Measurements from ENCODE around the gene NUP133. TPM values are rescaled to one million over a fixed set of nuclear protein-coding genes. Genes with fewer than 3 reads are reported as not detected.

NUP133 gene
- polyA plus RNA-seq, 1 experiment: 20.8 TPM

DNA sequence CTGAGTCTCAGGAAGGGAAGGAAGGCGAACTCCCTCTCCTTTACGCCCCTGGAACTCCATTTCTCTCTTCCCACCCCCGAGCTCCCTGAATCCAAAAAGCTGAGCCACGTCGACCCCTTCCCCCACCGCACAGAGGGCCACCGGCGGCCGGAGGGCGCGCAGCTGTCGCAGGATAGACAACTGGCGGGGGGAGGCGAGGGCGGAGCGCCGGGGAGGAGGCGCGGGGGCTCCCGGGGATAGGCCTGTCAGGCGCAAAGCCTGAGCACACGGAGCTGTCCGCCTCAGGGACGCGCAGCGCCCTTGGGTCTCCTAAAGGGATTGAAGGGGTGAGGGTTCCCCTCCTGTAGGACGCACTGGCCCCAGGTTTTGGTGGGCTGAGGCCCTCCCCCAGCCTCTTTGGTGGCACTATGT is 73.5 kb downstream of the NUP133 start:
- ChIA-PET POLR2A (interaction anchor here (0.6 kb wide), 1 partner anchor 27 kb away, joined by 24 read pairs; no protein-coding TSS in a partner anchor), CTCF (interaction anchor here (0.6 kb wide), 1 partner anchor 57 kb away, joined by 3 read pairs; no protein-coding TSS in a partner anchor)
- Histone ChIP-seq H3K4me3 (ENCODE audit: low read depth, low read length) (no peak overlapping the region), H3K27me3 (ENCODE audit: control insufficient read depth, insufficient read depth, low read length) (peaks cover 49% of the 10 kb centered on the region), H3K36me3 (ENCODE audit: control insufficient read depth, insufficient read depth, low read length) (no peaks in the 10 kb centered on the region)
- TF ChIP-seq, protein P1, sequence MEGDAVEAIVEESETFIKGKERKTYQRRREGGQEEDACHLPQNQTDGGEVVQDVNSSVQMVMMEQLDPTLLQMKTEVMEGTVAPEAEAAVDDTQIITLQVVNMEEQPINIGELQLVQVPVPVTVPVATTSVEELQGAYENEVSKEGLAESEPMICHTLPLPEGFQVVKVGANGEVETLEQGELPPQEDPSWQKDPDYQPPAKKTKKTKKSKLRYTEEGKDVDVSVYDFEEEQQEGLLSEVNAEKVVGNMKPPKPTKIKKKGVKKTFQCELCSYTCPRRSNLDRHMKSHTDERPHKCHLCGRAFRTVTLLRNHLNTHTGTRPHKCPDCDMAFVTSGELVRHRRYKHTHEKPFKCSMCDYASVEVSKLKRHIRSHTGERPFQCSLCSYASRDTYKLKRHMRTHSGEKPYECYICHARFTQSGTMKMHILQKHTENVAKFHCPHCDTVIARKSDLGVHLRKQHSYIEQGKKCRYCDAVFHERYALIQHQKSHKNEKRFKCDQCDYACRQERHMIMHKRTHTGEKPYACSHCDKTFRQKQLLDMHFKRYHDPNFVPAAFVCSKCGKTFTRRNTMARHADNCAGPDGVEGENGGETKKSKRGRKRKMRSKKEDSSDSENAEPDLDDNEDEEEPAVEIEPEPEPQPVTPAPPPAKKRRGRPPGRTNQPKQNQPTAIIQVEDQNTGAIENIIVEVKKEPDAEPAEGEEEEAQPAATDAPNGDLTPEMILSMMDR (IDR thresholded peaks at IDR 0.05; ENCODE audit: insufficient read depth, low read depth, low read length): no peak
- no peak for DNase-seq (ENCODE audit: low read depth)

GRCh38 chr1:229434005-229434640 is 74.0 kb downstream of the NUP133 start, which contains the start of gene ACTA1:
Gene ACTA1 (minus strand): TSS chr1:229434094. CDS start chr1:229433115, 979 bp downstream.
- Histone ChIP-seq H3K4me3 (ENCODE audit: low read depth, low read length) (no peak within 1 kb of the TSS), H3K27me3 (ENCODE audit: control insufficient read depth, insufficient read depth, low read length) (peaks cover 49% of the 10 kb centered on the region), H3K36me3 (ENCODE audit: control insufficient read depth, insufficient read depth, low read length) (no peaks in the 10 kb centered on the region)
- ChIA-PET POLR2A (no interaction called here), CTCF (interaction anchor here (0.6 kb wide), 1 partner anchor 10 kb away, joined by 3 read pairs; no protein-coding TSS in a partner anchor)
- TF ChIP-seq, protein P1 (IDR thresholded peaks at IDR 0.05; ENCODE audit: insufficient read depth, low read depth, low read length): no peak
- DNase-seq (ENCODE audit: low read depth): no peak

GRCh38 chr1:229433364-229434004 is 74.7 kb downstream of the NUP133 start:
- TF ChIP-seq, protein P1 (IDR thresholded peaks at IDR 0.05; ENCODE audit: insufficient read depth, low read depth, low read length): no peak
- peaks cover 49% of the 10 kb centered on the region for H3K27me3 ChIP-seq (ENCODE audit: control insufficient read depth, insufficient read depth, low read length)
- ChIA-PET POLR2A (no interaction called here), CTCF (interaction anchor here (0.6 to 0.9 kb wide), 2 partner anchors 11 to 19 kb away, joined by 3 read pairs; no protein-coding TSS in a partner anchor)
- H3K36me3 ChIP-seq (ENCODE audit: control insufficient read depth, insufficient read depth, low read length): no peaks in the 10 kb centered on the region
- no peak overlapping the region for H3K4me3 ChIP-seq (ENCODE audit: low read depth, low read length)
- no peak for DNase-seq (ENCODE audit: low read depth)

DNA sequence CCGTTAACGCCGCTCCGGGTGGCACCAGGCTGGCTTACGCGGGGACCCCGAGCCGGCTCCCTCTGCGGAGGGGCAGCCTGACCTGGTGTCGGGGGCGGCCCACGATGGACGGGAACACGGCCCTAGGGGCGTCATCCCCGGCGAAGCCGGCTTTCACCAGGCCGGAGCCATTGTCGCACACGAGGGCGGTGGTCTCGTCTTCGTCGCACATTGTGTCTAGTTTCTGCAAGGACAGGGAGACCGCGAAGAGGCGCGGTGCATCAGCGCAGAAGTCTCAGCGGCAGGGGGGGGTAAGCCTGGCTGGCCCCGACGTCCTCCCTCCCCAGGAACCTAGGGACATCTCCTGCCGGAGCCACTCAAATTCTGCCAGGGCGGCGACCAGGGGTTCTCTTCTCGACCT is 75.2 kb downstream of the NUP133 start:
- Histone ChIP-seq H3K27me3 (ENCODE audit: control insufficient read depth, insufficient read depth, low read length) (peaks cover 49% of the 10 kb centered on the region), H3K36me3 (ENCODE audit: control insufficient read depth, insufficient read depth, low read length) (no peaks in the 10 kb centered on the region), H3K4me3 (ENCODE audit: low read depth, low read length) (no peak overlapping the region)
- ChIA-PET CTCF (interaction anchor here (0.9 kb wide), 1 partner anchor 20 kb away, joined by 3 read pairs; no protein-coding TSS in a partner anchor), POLR2A (no interaction called here)
- TF ChIP-seq, protein P1 (IDR thresholded peaks at IDR 0.05; ENCODE audit: insufficient read depth, low read depth, low read length): no peak
- DNase-seq (ENCODE audit: low read depth): no peak

DNA sequence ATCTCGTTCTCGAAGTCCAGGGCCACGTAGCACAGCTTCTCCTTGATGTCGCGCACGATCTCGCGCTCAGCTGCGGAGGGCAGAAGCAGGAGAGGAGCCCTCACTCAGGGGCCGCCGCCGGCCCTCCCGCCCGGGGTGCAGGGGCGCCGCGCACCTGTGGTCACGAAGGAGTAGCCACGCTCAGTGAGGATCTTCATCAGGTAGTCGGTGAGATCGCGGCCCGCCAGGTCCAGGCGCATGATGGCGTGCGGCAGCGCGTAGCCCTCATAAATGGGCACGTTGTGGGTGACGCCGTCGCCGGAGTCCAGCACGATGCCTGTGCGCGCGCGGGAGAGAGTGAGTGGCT is 76.1 kb downstream of the NUP133 start:
- TF ChIP-seq, protein P1 (IDR thresholded peaks at IDR 0.05; ENCODE audit: insufficient read depth, low read depth, low read length): no peak
- POLR2A ChIA-PET: no interaction called here
- DNase-seq (ENCODE audit: low read depth): no peak
- no peak overlapping the region for H3K4me3 ChIP-seq (ENCODE audit: low read depth, low read length)
- no peaks in the 10 kb centered on the region for H3K36me3 ChIP-seq (ENCODE audit: control insufficient read depth, insufficient read depth, low read length)
- CTCF ChIA-PET: interaction anchor here (0.5 to 0.6 kb wide), 2 partner anchors 8 to 12 kb away, joined by 3 to 5 read pairs; no protein-coding TSS in a partner anchor
- peaks cover 49% of the 10 kb centered on the region for H3K27me3 ChIP-seq (ENCODE audit: control insufficient read depth, insufficient read depth, low read length)

Measured in BJ (cell line).